ENCODE results near the gene AUTS2.

AUTS2 gene

GRCh38 chr7:70446448-70447143 lies 848.3 kb downstream of the AUTS2 start:
- DNase-seq = peak; percentile 43 to 89 (median 78)

- DNase-seq = no peak
These were observed 850.1 kb downstream of the AUTS2 start for GRCh38 chr7:70448312-70448906.

GRCh38 chr7:70450731-70451130 lies 852.5 kb downstream of the AUTS2 start:
- DNase-seq = no peak

GRCh38 chr7:70455925-70456324 lies 857.6 kb downstream of the AUTS2 start:
- DNase-seq = no peak

GRCh38 chr7:70456719-70457118 lies 858.4 kb downstream of the AUTS2 start:
- DNase-seq = no peak

- DNase-seq = no peak
These were observed 859.2 kb downstream of the AUTS2 start for GRCh38 chr7:70457482-70457881.

GRCh38 chr7:70457883-70458680 lies 859.8 kb downstream of the AUTS2 start:
- peak; percentile 29 to 61 (median 37) for DNase-seq

GRCh38 chr7:70458745-70459144 lies 860.5 kb downstream of the AUTS2 start:
- DNase-seq = no peak

- DNase-seq = no peak
These were observed 861.3 kb downstream of the AUTS2 start for GRCh38 chr7:70459546-70459945.

GRCh38 chr7:70460071-70460470 lies 861.8 kb downstream of the AUTS2 start:
- DNase-seq = no peak

- DNase-seq = no peak
These were observed 862.3 kb downstream of the AUTS2 start for GRCh38 chr7:70460562-70460961.

GRCh38 chr7:70463352-70463938 lies 865.2 kb downstream of the AUTS2 start:
- peak in 2 of 3 experiments; percentile 6 to 54 for DNase-seq

GRCh38 chr7:70466725-70467364 lies 868.6 kb downstream of the AUTS2 start:
- DNase-seq = no peak

GRCh38 chr7:70470746-70471145 lies 872.5 kb downstream of the AUTS2 start:
- no peak for DNase-seq

- DNase-seq = no peak
These were observed 874.4 kb downstream of the AUTS2 start for GRCh38 chr7:70472601-70473237.

- DNase-seq = peak in 1 of 3 experiments; percentile 16
These were observed 876.5 kb downstream of the AUTS2 start for GRCh38 chr7:70474639-70475234.

GRCh38 chr7:70477036-70478010 lies 879.0 kb downstream of the AUTS2 start:
- DNase-seq = no peak

- no peak for DNase-seq
These were observed 881.1 kb downstream of the AUTS2 start for GRCh38 chr7:70479153-70480021.

- no peak for DNase-seq
These were observed 882.8 kb downstream of the AUTS2 start for GRCh38 chr7:70480927-70481569.
